RPMI7951 (cell line): ENCODE data around the gene RXRA. TPM values are rescaled to one million over a fixed set of nuclear protein-coding genes. Genes with fewer than 3 reads are reported as not detected.

ENCODE experiments used
- DNase-seq: peaks from one replicate; pipeline ENCODE4 v3.0.0-alpha.2; 2012; ENCODE audit warnings: low read depth
- total RNA-seq: library from RNA; depleted of rRNA; stranded (reverse); fragments of >200 nt; shearing (Covaris generic); gene quantifications from 2 replicates; pipeline ENCODE4 v1.2.3, GENCODE V29; 2014

Gene RXRA
- total RNA-seq, 1 experiment from 2014 or later: 3.5 TPM

- DNase-seq: peak; percentile 30
Measured at GRCh38 chr9:134399435-134400056, 73.3 kb downstream of the RXRA start.

- no peak for DNase-seq
Measured at GRCh38 chr9:134400283-134400682, 74.0 kb downstream of the RXRA start.

- no peak for DNase-seq
Measured at GRCh38 chr9:134401391-134401790, 75.1 kb downstream of the RXRA start.

GRCh38 chr9:134402182-134402581 lies 75.9 kb downstream of the RXRA start:
- no peak for DNase-seq

- DNase-seq: no peak
Measured at GRCh38 chr9:134403292-134403681, 77.0 kb downstream of the RXRA start.

GRCh38 chr9:134403682-134404301 lies 77.5 kb downstream of the RXRA start:
- no peak for DNase-seq

- DNase-seq: no peak
Measured at GRCh38 chr9:134404376-134405358, 78.4 kb downstream of the RXRA start.

- no peak for DNase-seq
Measured at GRCh38 chr9:134405527-134405926, 79.3 kb downstream of the RXRA start.

GRCh38 chr9:134406366-134407120 lies 80.3 kb downstream of the RXRA start:
- DNase-seq: peak; percentile 58

- peak; percentile 91 for DNase-seq
Measured at GRCh38 chr9:134407121-134407779, 81.0 kb downstream of the RXRA start.

- DNase-seq: no peak
Measured at GRCh38 chr9:134408389-134408788, 82.1 kb downstream of the RXRA start.

- DNase-seq: no peak
Measured at GRCh38 chr9:134408939-134409737, 82.9 kb downstream of the RXRA start.

GRCh38 chr9:134410071-134410834 lies 84.0 kb downstream of the RXRA start:
- DNase-seq: no peak

GRCh38 chr9:134410835-134411217 lies 84.6 kb downstream of the RXRA start:
- DNase-seq: no peak

- no peak for DNase-seq
Measured at GRCh38 chr9:134411440-134412297, 85.4 kb downstream of the RXRA start.

GRCh38 chr9:134412298-134412711 lies 86.0 kb downstream of the RXRA start:
- no peak for DNase-seq

- no peak for DNase-seq
Measured at GRCh38 chr9:134413112-134413715, 87.0 kb downstream of the RXRA start.
